Frontal cortex (tissue), 4 donors: ENCODE results near the gene UPF1. TPM values are rescaled to one million over a fixed set of nuclear protein-coding genes. Genes with fewer than 3 reads are reported as not detected.

Experiments
- DNase-seq, 2 donors: peaks; one replicate each; pipeline ENCODE4 v3.0.0; 2012; ENCODE audit warnings: low spot score in 2 of 2
- FAIRE-seq: peaks from 2 replicates; lab custom pipeline; 2012; peaks lifted over from hg19 to GRCh38; lab: Jason Lieb, UNC
- total RNA-seq: library from RNA; depleted of rRNA; stranded (reverse); fragments of >200 nt; gene quantifications from one replicate; pipeline ENCODE4 v1.2.3, GENCODE V29; 2014
- donor health status: control.
- donor health status: control.
- donor health status: control.

The UPF1 gene
- total RNA-seq, 1 donor from 2014 or later, result 38.3 TPM

GRCh38 chr19:18833849-18834643 is 2.3 kb downstream of the UPF1 start:
- FAIRE-seq (no peak), DNase-seq (peak; percentile 13 to 16)

GRCh38 chr19:18834644-18834984 is 2.9 kb downstream of the UPF1 start:
- no peak for FAIRE-seq
- DNase-seq, result no peak

GRCh38 chr19:18839465-18840287 is 7.9 kb downstream of the UPF1 start:
- FAIRE-seq (no peak), DNase-seq (no peak)

- FAIRE-seq (no peak), DNase-seq (no peak)
Measured at GRCh38 chr19:18840288-18841267, 8.8 kb downstream of the UPF1 start.

- FAIRE-seq (no peak), DNase-seq (no peak)
Measured at GRCh38 chr19:18841400-18841799, 9.6 kb downstream of the UPF1 start.

- no peak for FAIRE-seq
- DNase-seq, result no peak
Measured at GRCh38 chr19:18842166-18842565, 10.4 kb downstream of the UPF1 start.

- DNase-seq, result no peak
- no peak for FAIRE-seq
Measured at GRCh38 chr19:18843960-18844359, 12.2 kb downstream of the UPF1 start.

- DNase-seq, result no peak
- no peak for FAIRE-seq
Measured at GRCh38 chr19:18844806-18845329, 13.1 kb downstream of the UPF1 start.

- DNase-seq (no peak), FAIRE-seq (no peak)
Measured at GRCh38 chr19:18845961-18846360, 14.2 kb downstream of the UPF1 start.

GRCh38 chr19:18846862-18847548 is 15.2 kb downstream of the UPF1 start:
- FAIRE-seq (no peak), DNase-seq (peak; percentile 73 to 84)

- DNase-seq, result no peak
- FAIRE-seq, result no peak
Measured at GRCh38 chr19:18847549-18848463, 16.0 kb downstream of the UPF1 start.

- DNase-seq (peak in 1 of 2 donors; percentile 74), FAIRE-seq (no peak)
Measured at GRCh38 chr19:18848878-18849661, 17.3 kb downstream of the UPF1 start.

GRCh38 chr19:18849838-18850400 is 18.2 kb downstream of the UPF1 start:
- no peak for FAIRE-seq
- DNase-seq, result no peak

GRCh38 chr19:18850471-18851375 is 19.0 kb downstream of the UPF1 start:
- FAIRE-seq (no peak), DNase-seq (no peak)

GRCh38 chr19:18851673-18852325 is 20.0 kb downstream of the UPF1 start:
- DNase-seq (no peak), FAIRE-seq (no peak)

GRCh38 chr19:18852648-18853047 is 20.9 kb downstream of the UPF1 start:
- FAIRE-seq, result no peak
- DNase-seq, result no peak
